IMR-90 (cell line): ENCODE measurements around the gene SOX6. TPM values are rescaled to one million over a fixed set of nuclear protein-coding genes. Genes with fewer than 3 reads are reported as not detected.

Source experiments
- ATAC-seq: fragments of 200-7000 bp; cut with Tn5 transposase; 2 replicates; pipeline ENCODE4 v1.9.1; 2020; ENCODE audit warnings: low read depth, mild to moderate bottlenecking, moderate library complexity
- BruUV-seq: library from RNA; stranded (reverse); fragments of 400-500 nt; replicated peaks from 2 replicates; lab custom pipeline; 2021; lab: Mats Ljungman, UMichigan
- CTCF ChIA-PET: fragments of 300-600 bp; formaldehyde crosslinking; extraction: SDS; loops from one replicate; lab custom pipeline; 2021; ENCODE audit warnings: antibody characterized with exemption; lab: Yijun Ruan, JAX
- POLR2A ChIA-PET: fragments of 300-600 bp; sonication (Branson Sonifier 250); formaldehyde crosslinking; loops from one replicate; lab custom pipeline; 2022; ENCODE audit warnings: antibody characterized with exemption; ENCODE audit not compliant: unreplicated experiment; lab: Charles Lee
- DNase-seq: peaks from one replicate; pipeline ENCODE4 v3.0.0; 2013
- H2AFZ ChIP-seq: replicated peaks from 2 replicates; pipeline ENCODE3; 2013; ENCODE audit warnings: low read length, mild to moderate bottlenecking; ENCODE audit not compliant: poor library complexity
- H2AK5ac ChIP-seq: 2 replicates; pipeline ENCODE4 v1.6.1; 2013; ENCODE audit warnings: low read depth, low read length, inconsistent platforms
- H2AK9ac ChIP-seq: replicated peaks from 2 replicates; pipeline ENCODE3; 2013; ENCODE audit warnings: mild to moderate bottlenecking, low read depth, low read length, moderate library complexity; ENCODE audit not compliant: poor library complexity
- H2BK120ac ChIP-seq: 2 replicates; pipeline ENCODE4 v1.6.1; 2013; ENCODE audit warnings: low read depth, low read length, inconsistent platforms
- H2BK15ac ChIP-seq: 3 replicates; pipeline ENCODE4 v1.6.1; 2013; ENCODE audit warnings: low read depth, low read length, inconsistent platforms
- H2BK20ac ChIP-seq: 2 replicates; pipeline ENCODE4 v1.6.1; 2013; ENCODE audit warnings: low read depth, mild to moderate bottlenecking, inconsistent platforms, low read length, moderate library complexity
- H2BK5ac ChIP-seq: 2 replicates; pipeline ENCODE4 v1.6.1; 2013; ENCODE audit warnings: mild to moderate bottlenecking, low read depth, low read length, inconsistent platforms; ENCODE audit not compliant: poor library complexity, severe bottlenecking
- H3K14ac ChIP-seq: replicated peaks from 2 replicates; pipeline ENCODE4 v1.6.1; 2013; ENCODE audit warnings: low read depth, low read length, inconsistent platforms
- H3K18ac ChIP-seq: 2 replicates; pipeline ENCODE4 v1.6.1; 2013; ENCODE audit warnings: low read depth, low read length, control low read depth
- H3K23ac ChIP-seq: 2 replicates; pipeline ENCODE4 v1.6.1; 2013; ENCODE audit warnings: low read depth, low read length, inconsistent platforms
- H3K27ac ChIP-seq: 2 replicates; pipeline ENCODE4 v1.5.1; 2013; ENCODE audit warnings: mild to moderate bottlenecking, control low read depth, low read length; ENCODE audit not compliant: insufficient read depth
- H3K27me3 ChIP-seq: 2 replicates; pipeline ENCODE4 v1.6.1; 2013; ENCODE audit warnings: low read length; ENCODE audit not compliant: control insufficient read depth, insufficient read depth
- H3K36me3 ChIP-seq: 2 replicates; pipeline ENCODE4 v1.6.1; 2013; ENCODE audit warnings: low read length, mixed read lengths; ENCODE audit not compliant: control insufficient read depth, insufficient read depth
- H3K4ac ChIP-seq: 2 replicates; pipeline ENCODE4 v1.6.1; 2013; ENCODE audit warnings: low read depth, low read length, inconsistent platforms
- H3K4me1 ChIP-seq: 2 replicates; pipeline ENCODE4 v1.6.1; 2013; ENCODE audit warnings: low read length, mixed read lengths; ENCODE audit not compliant: control insufficient read depth, insufficient read depth
- H3K4me2 ChIP-seq: 2 replicates; pipeline ENCODE4 v1.6.1; 2013; ENCODE audit warnings: low read depth, mild to moderate bottlenecking, control low read depth, low read length, moderate library complexity
- H3K4me3 ChIP-seq: 2 replicates; pipeline ENCODE4 v1.5.1; 2013; ENCODE audit warnings: low read depth, mild to moderate bottlenecking, control low read depth, low read length, moderate library complexity; ENCODE audit not compliant: insufficient read depth
- H3K56ac ChIP-seq: 2 replicates; pipeline ENCODE4 v1.6.1; 2013; ENCODE audit warnings: low read length, inconsistent platforms; ENCODE audit not compliant: insufficient read depth; ENCODE audit errors: extremely low read depth
- H3K79me1 ChIP-seq, 2 experiments: 2 replicates each; pipeline ENCODE4 v1.6.1; 2013; ENCODE audit warnings: low read length in 2 of 2, inconsistent platforms in 1 of 2, low read depth in 1 of 2
- H3K9ac ChIP-seq: 2 replicates; pipeline ENCODE4 v1.6.1; 2013; ENCODE audit warnings: low read depth, low read length, control low read depth
- H3K9me1 ChIP-seq: 2 replicates; pipeline ENCODE4 v1.6.1; 2013; ENCODE audit warnings: low read length, inconsistent platforms; ENCODE audit not compliant: insufficient read depth
- H3K9me3 ChIP-seq: 2 replicates; pipeline ENCODE4 v1.6.1; 2013; ENCODE audit warnings: low read length; ENCODE audit not compliant: control insufficient read depth, insufficient read depth
- H4K20me1 ChIP-seq: 2 replicates; pipeline ENCODE4 v1.6.1; 2013; ENCODE audit warnings: low read length, inconsistent platforms; ENCODE audit not compliant: insufficient read depth
- H4K5ac ChIP-seq: 2 replicates; pipeline ENCODE4 v1.6.1; 2013; ENCODE audit warnings: mild to moderate bottlenecking, low read depth, low read length, control low read depth
- H4K8ac ChIP-seq, 2 experiments: 2 replicates each; pipeline ENCODE4 v1.6.1; 2013; ENCODE audit warnings: low read depth in 2 of 2, low read length in 2 of 2, control low read depth in 1 of 2, inconsistent platforms in 1 of 2
- H4K91ac ChIP-seq: 2 replicates; pipeline ENCODE4 v1.6.1; 2013; ENCODE audit warnings: low read depth, low read length, inconsistent platforms; ENCODE audit not compliant: insufficient read depth
- BHLHE40 ChIP-seq: fragments of 150-350 bp; IDR thresholded peaks from 2 replicates; pipeline ENCODE4 v1.6.1; 2016; ENCODE audit warnings: mild to moderate bottlenecking, low read depth, low read length
- CEBPB ChIP-seq: IDR thresholded peaks from 2 replicates; pipeline ENCODE4 v1.6.1; 2012; ENCODE audit warnings: low read depth, low read length, improper control_type of control experiment
- CHD1 ChIP-seq: IDR thresholded peaks from 2 replicates; pipeline ENCODE4 v1.6.1; 2012; ENCODE audit warnings: low read depth, low read length, improper control_type of control experiment
- CTCF ChIP-seq: conservative IDR thresholded peaks from 2 replicates; pipeline ENCODE4 v1.5.1; 2012; ENCODE audit warnings: mild to moderate bottlenecking, low read depth, low read length, improper control_type of control experiment
- FOS ChIP-seq: fragments of 150-350 bp; IDR thresholded peaks from 2 replicates; pipeline ENCODE4 v1.6.1; 2016; ENCODE audit warnings: low read depth, low read length
- MAFK ChIP-seq: IDR thresholded peaks from 2 replicates; pipeline ENCODE4 v1.6.1; 2012; ENCODE audit warnings: low read depth, low read length, improper control_type of control experiment
- MAZ ChIP-seq: IDR thresholded peaks from 2 replicates; pipeline ENCODE4 v1.6.1; 2012; ENCODE audit warnings: low read depth, mild to moderate bottlenecking, low read length, improper control_type of control experiment, moderate library complexity, borderline replicate concordance
- MXI1 ChIP-seq: IDR thresholded peaks from 2 replicates; pipeline ENCODE4 v1.6.1; 2012; ENCODE audit warnings: low read depth, mild to moderate bottlenecking, low read length, moderate library complexity, borderline replicate concordance
- NFE2L2 ChIP-seq: fragments of 150-350 bp; IDR thresholded peaks from 2 replicates; pipeline ENCODE4 v1.6.1; 2016; ENCODE audit warnings: low read depth, mild to moderate bottlenecking, low read length
- POLR2A ChIP-seq: IDR thresholded peaks from 2 replicates; pipeline ENCODE4 v1.6.1; 2012; ENCODE audit warnings: mild to moderate bottlenecking, low read depth, low read length
- RAD21 ChIP-seq: IDR thresholded peaks from 2 replicates; pipeline ENCODE4 v1.6.1; 2012; ENCODE audit warnings: low read length, improper control_type of control experiment
- RCOR1 ChIP-seq: IDR thresholded peaks from 2 replicates; pipeline ENCODE4 v1.6.1; 2012; ENCODE audit warnings: mild to moderate bottlenecking, low read length, improper control_type of control experiment; ENCODE audit not compliant: insufficient replicate concordance
- RFX5 ChIP-seq: IDR thresholded peaks from 2 replicates; pipeline ENCODE4 v1.8.0; 2012; ENCODE audit warnings: low read depth, mild to moderate bottlenecking, low read length, moderate library complexity
- SMC3 ChIP-seq: fragments of 150-350 bp; IDR thresholded peaks from 2 replicates; pipeline ENCODE4 v1.6.1; 2016; ENCODE audit warnings: low read depth, mild to moderate bottlenecking, antibody characterized with exemption, low read length, moderate library complexity
- USF2 ChIP-seq: fragments of 150-350 bp; IDR thresholded peaks from 2 replicates; pipeline ENCODE4 v1.6.1; 2017; ENCODE audit warnings: mild to moderate bottlenecking, antibody characterized with exemption, low read length, low read depth
- WGBS, 2 experiments: methylation state at CpG; one replicate each; pipeline versions ENCODE4 v1.1.5 to v1.1.7; 2013; ENCODE audit warnings: missing lambda C conversion rate in 2 of 2; ENCODE audit not compliant: insufficient read length in 1 of 2; ENCODE audit errors: extremely low coverage in 2 of 2; 5-methylcytosine and 5-hydroxymethylcytosine counted together
- dilution Hi-C: fragments of 300-500 bp; cut with HindIII; formaldehyde crosslinking; loops from one replicate; pipeline ENCODE4 v1.14.3; 2018; ENCODE audit warnings: low sequenced_read_pairs; ENCODE audit not compliant: unreplicated experiment
- in situ Hi-C: fragments of 300-500 bp; cut with MboI; formaldehyde crosslinking; loops from 3 replicates; pipeline ENCODE4 v1.14.3; 2019; ENCODE audit warnings: low sequenced_read_pairs, inconsistent platforms, mixed read lengths
- intact Hi-C: fragments of 100-400 bp; cut with micrococcal nuclease; formaldehyde crosslinking; loops from 2 replicates; pipeline ENCODE4 v1.10.0; 2022
- polyA plus RNA-seq, 3 experiments: library from polyadenylated mRNA; depleted of rRNA; stranded (reverse); fragments of >200 nt; gene quantifications; 2 replicates each; pipeline ENCODE4 v1.2.3, GENCODE V29; 2012; ENCODE audit warnings: low replicate concordance in 1 of 3
- total RNA-seq: library from RNA; depleted of rRNA; stranded (reverse); fragments of >200 nt; gene quantifications from 2 replicates; pipeline ENCODE4 v1.2.3, GENCODE V29; 2012
- TF ChIP-seq, protein P1 (sequence below): fragments of 150-350 bp; IDR thresholded peaks from 2 replicates; pipeline ENCODE4 v1.6.1; 2016; ENCODE audit warnings: low read depth, mild to moderate bottlenecking, low read length, moderate library complexity, borderline replicate concordance

Gene SOX6
- total and polyA plus RNA-seq, 2 of the 4 experiments (the other 2 are of a cell fraction), result 1.7 to 7.7 TPM

DNA sequence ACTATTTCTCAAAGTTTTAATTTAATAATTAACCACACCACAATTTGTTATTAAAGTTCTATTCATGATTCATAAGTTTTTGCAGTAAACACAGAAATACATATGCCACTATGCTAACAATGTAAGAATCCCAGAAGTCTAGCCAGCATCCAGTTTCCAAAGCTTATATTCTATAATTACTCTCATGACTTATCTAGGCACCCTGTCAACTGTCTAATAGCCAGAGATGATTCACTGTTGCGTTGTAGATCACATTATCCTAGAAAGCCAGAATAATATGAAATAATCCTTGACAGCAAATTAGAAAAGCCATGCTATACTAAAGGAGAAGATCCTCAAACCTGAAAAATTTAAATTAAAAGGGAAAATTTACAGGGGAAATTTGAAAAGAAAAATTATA is 141.0 kb downstream of the SOX6 start:
- Histone ChIP-seq H3K79me1 (no peaks in the 10 kb centered on the region), H2AFZ (no peak overlapping the region), H4K91ac (no peak overlapping the region), H3K4me2 (no peak overlapping the region), H3K56ac (no peak overlapping the region), H3K23ac (no peak overlapping the region), H2BK120ac (no peak overlapping the region), H3K4me3 (no peak overlapping the region), H2AK9ac (no peak overlapping the region), H4K5ac (no peak overlapping the region), H3K36me3 (no peaks in the 10 kb centered on the region), H3K9ac (no peak overlapping the region), H3K4me1 (no peaks in the 10 kb centered on the region), H3K4ac (no peak overlapping the region), H2BK20ac (no peak overlapping the region), H3K9me1 (no peaks in the 10 kb centered on the region), H3K18ac (no peak overlapping the region), H4K8ac (no peak overlapping the region), H3K14ac (no peak overlapping the region), H2BK15ac (no peak overlapping the region), H2AK5ac (no peak overlapping the region), H3K27me3 (no peaks in the 10 kb centered on the region), H2BK5ac (no peak overlapping the region), H4K20me1 (no peaks in the 10 kb centered on the region), H3K9me3 (no peaks in the 10 kb centered on the region), H3K27ac (no peak overlapping the region)
- BruUV-seq, result no TSS peak
- DNase-seq, result no peak
- dilution Hi-C loops, result no loop called here
- ChIA-PET CTCF (no interaction called here), POLR2A (no interaction called here)
- no peak for ATAC-seq
- intact Hi-C loops, result no loop called here
- TF ChIP-seq RCOR1 (no peak), SMC3 (no peak), CHD1 (no peak), MXI1 (no peak), RAD21 (no peak), FOS (no peak), MAFK (no peak), MAZ (no peak), POLR2A (no peak), USF2 (no peak), BHLHE40 (no peak), CEBPB (no peak), CTCF (no peak), RFX5 (no peak), NFE2L2 (no peak)
- TF ChIP-seq, protein P1, sequence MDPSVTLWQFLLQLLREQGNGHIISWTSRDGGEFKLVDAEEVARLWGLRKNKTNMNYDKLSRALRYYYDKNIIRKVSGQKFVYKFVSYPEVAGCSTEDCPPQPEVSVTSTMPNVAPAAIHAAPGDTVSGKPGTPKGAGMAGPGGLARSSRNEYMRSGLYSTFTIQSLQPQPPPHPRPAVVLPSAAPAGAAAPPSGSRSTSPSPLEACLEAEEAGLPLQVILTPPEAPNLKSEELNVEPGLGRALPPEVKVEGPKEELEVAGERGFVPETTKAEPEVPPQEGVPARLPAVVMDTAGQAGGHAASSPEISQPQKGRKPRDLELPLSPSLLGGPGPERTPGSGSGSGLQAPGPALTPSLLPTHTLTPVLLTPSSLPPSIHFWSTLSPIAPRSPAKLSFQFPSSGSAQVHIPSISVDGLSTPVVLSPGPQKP, result no peak
- in situ Hi-C loops, result no loop called here
- WGBS, 2 experiments, result no CpG with 5 or more reads among the region's 1 CpG
